SK-N-MC (cell line): ENCODE data around the gene CAMTA1.

ENCODE experiments used
- EZH2 ChIP-seq: fragments of 200-600 bp; sonication (generic); IDR thresholded peaks from one replicate; pipeline ENCODE4 v1.6.1; 2017; ENCODE audit warnings: antibody characterized with exemption
- FOXP2 ChIP-seq: optimal IDR thresholded peaks from 2 replicates; pipeline ENCODE3; 2011; ENCODE audit warnings: mild to moderate bottlenecking, moderate library complexity; ENCODE audit not compliant: insufficient read depth; ENCODE audit errors: extremely low read length, control extremely low read depth
- POLR2AphosphoS5 ChIP-seq: IDR thresholded peaks from 2 replicates; pipeline ENCODE4 v1.6.1; 2012; ENCODE audit warnings: mild to moderate bottlenecking, low read depth, low read length, borderline replicate concordance

DNA sequence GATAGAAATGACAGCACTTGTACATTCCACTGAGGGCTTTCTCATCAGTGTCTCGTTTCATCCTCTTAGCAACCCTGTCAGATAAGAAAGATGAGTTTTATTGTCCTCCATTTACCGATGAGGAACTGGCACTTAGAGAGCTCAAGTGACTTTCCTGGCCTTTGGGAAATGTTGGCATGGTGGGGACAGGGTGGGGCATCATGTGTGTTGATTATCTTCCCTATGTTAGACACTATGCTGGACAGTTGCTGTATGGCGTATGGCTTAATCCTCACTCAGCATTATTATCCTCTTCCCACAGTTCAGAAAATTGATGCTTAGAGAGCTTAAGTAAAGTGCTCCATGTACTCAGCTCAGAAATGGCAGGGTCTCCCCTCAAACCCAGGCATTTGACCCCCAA is 163.2 kb downstream of the CAMTA1 start:
- TF ChIP-seq POLR2AphosphoS5 (no peak), EZH2 (no peak), FOXP2 (no peak)
